HepG2 (cell line): ENCODE measurements around the gene UGP2. TPM values are rescaled to one million over a fixed set of nuclear protein-coding genes. Genes with fewer than 3 reads are reported as not detected.
A peak's percentile ranks its signal among the peaks of the same experiment; 100 is the strongest.

Source experiments
- AKNA ChIP-seq: sonication (generic); formaldehyde crosslinking; IDR thresholded peaks from 2 replicates; pipeline ENCODE4 v1.4.0; 2020; ENCODE audit warnings: missing genetic modification reagents, borderline replicate concordance
- ERF ChIP-seq: IDR thresholded peaks from 2 replicates; pipeline ENCODE4 v1.6.1; 2018; ENCODE audit warnings: missing biosample characterization, missing genetic modification reagents
- GRHL1 ChIP-seq: sonication (generic); formaldehyde crosslinking; conservative IDR thresholded peaks from 2 replicates; pipeline ENCODE4 v1.8.0; 2022; ENCODE audit warnings: missing genetic modification reagents
- HMGXB3 ChIP-seq: sonication (generic); formaldehyde crosslinking; IDR thresholded peaks from 2 replicates; pipeline ENCODE4 v1.4.0; 2020; ENCODE audit warnings: missing genetic modification reagents, borderline replicate concordance
- JARID2 ChIP-seq: sonication (generic); formaldehyde crosslinking; IDR thresholded peaks from 2 replicates; pipeline ENCODE4 v1.8.1; 2023; ENCODE audit warnings: missing genetic modification reagents, inconsistent platforms; ENCODE audit not compliant: insufficient replicate concordance
- MAZ ChIP-seq, 2 experiments: sonication (generic) in 1 of 2; formaldehyde crosslinking in 1 of 2; IDR thresholded peaks; 2 replicates each; pipeline versions ENCODE4 v1.5.0 to v1.6.1; 2012 to 2020; ENCODE audit warnings: low read depth in 2 of 2, mild to moderate bottlenecking in 2 of 2, borderline replicate concordance in 1 of 2, improper control_type of control experiment in 1 of 2, low read length in 1 of 2, missing genetic modification reagents in 1 of 2, moderate library complexity in 1 of 2
- ZNF646 ChIP-seq: sonication (generic); formaldehyde crosslinking; IDR thresholded peaks from 2 replicates; pipeline ENCODE4 v1.9.0; 2021; ENCODE audit warnings: mild to moderate bottlenecking, missing genetic modification reagents
- polyA plus RNA-seq, 8 experiments: library from polyadenylated mRNA; depleted of rRNA in 3 of 8; stranded (reverse) in 7 of 8; unstranded in 1 of 8; fragments of >200 nt; fragmentation: Illumina TruSeq in 4 of 8; extraction: Trizol in 4 of 8; gene quantifications; 2 replicates each; pipeline versions ENCODE4 v1.2.1 to v1.2.3, GENCODE V29; 2011 to 2016; ENCODE audit warnings: low read depth in 4 of 8, missing spikeins in 1 of 8, mixed read lengths in 1 of 8; ENCODE audit not compliant: insufficient read depth in 1 of 8
- total RNA-seq, 5 experiments: library from RNA; depleted of rRNA; stranded (reverse); fragments of >200 nt; fragmentation: Illumina TruSeq; extraction: Trizol; gene quantifications; 2 replicates each; pipeline ENCODE4 v1.2.3, GENCODE V29; 2016; ENCODE audit warnings: low read depth in 1 of 5

UGP2 gene
- total and polyA plus RNA-seq, 2 of the 13 experiments (the other 11 are each of a cell fraction or from before 2014, with no cell fraction given): 96.0 to 134 TPM

- TF ChIP-seq GRHL1 (CRISPR knock-in tag): no peak
- peak; percentile 83; the same call in 1 of the 2 replicates for TF ChIP-seq ZNF646 (CRISPR knock-in tag)
- TF ChIP-seq JARID2 (CRISPR knock-in tag): no peak
- peak; percentile 58; the same call in 1 of the 2 replicates for TF ChIP-seq MAZ (IDR thresholded peaks at IDR 0.05; ENCODE audit: borderline replicate concordance, low read depth, low read length)
- TF ChIP-seq MAZ (CRISPR knock-in tag; IDR thresholded peaks at IDR 0.05; ENCODE audit: low read depth): peak; percentile 72; the same call in 1 of the 2 replicates
- TF ChIP-seq ERF (CRISPR knock-in tag): peak; percentile 87; the same call in 1 of the 2 replicates
- TF ChIP-seq AKNA: no peak
- TF ChIP-seq HMGXB3 (CRISPR knock-in tag): peak; percentile 71; the same call in 1 of the 2 replicates
Measured at GRCh38 chr2:63819765-63820717, 21.7 kb upstream of the UGP2 start (continued).
